Adrenal gland (tissue), 5 donors: ENCODE data around the gene KRT14.
"Not testable (repeated sequence)": the region's sequence is repeated elsewhere in the genome, so short reads cannot be mapped to it uniquely, and the experiment has no call there.

ENCODE experiments used
- CTCF ChIP-seq, 6 experiments: fragments of 450-650 bp in 4 of 6; fragments of 200-600 bp in 2 of 6; sonication (generic) in 1 of 6; IDR thresholded peaks; 1 replicate in 5 of 6; 2 replicates in 1 of 6; pipeline versions ENCODE4 v1.5.1 to v1.8.0; 2016 to 2021; ENCODE audit warnings: antibody characterized with exemption in 6 of 6, mild to moderate bottlenecking in 2 of 6, moderate library complexity in 1 of 6
- POLR2A ChIP-seq, 2 donors: fragments of 450-650 bp; IDR thresholded peaks; one replicate each; pipeline ENCODE4 v1.6.1; 2017; ENCODE audit warnings: antibody characterized with exemption in 2 of 2, mild to moderate bottlenecking in 2 of 2, moderate library complexity in 1 of 2
- donor health status: DM: no; HTN: no; CAD: no.

- not testable (repeated sequence) for TF ChIP-seq CTCF, POLR2A (IDR thresholded peaks at IDR 0.05)
These were observed 33.4 kb upstream of the KRT14 start for GRCh38 chr17:41619927-41620582.
